EH (cell line): ENCODE data around the gene LATS2.
"Not testable (repeated sequence)": the region's sequence is repeated elsewhere in the genome, so short reads cannot be mapped to it uniquely, and the experiment has no call there.

Experiments used
- DNase-seq: peaks from one replicate; pipeline ENCODE4 v3.0.0-alpha.2; 2015; ENCODE audit warnings: low read depth

Gene LATS2

GRCh38 chr13:20991741-20992520 is 69.5 kb downstream of the LATS2 start:
- no peak for DNase-seq

GRCh38 chr13:20990910-20991525 is 70.4 kb downstream of the LATS2 start:
- DNase-seq: no peak

GRCh38 chr13:20989656-20990321 is 71.6 kb downstream of the LATS2 start:
- no peak for DNase-seq

GRCh38 chr13:20988909-20989655 is 72.3 kb downstream of the LATS2 start:
- no peak for DNase-seq

- no peak for DNase-seq
Measured at GRCh38 chr13:20988033-20988908, 73.1 kb downstream of the LATS2 start.

- DNase-seq: no peak
Measured at GRCh38 chr13:20987599-20987998, 73.8 kb downstream of the LATS2 start.

- DNase-seq: no peak
Measured at GRCh38 chr13:20984879-20985278, 76.5 kb downstream of the LATS2 start.

- no peak for DNase-seq
Measured at GRCh38 chr13:20983386-20983785, 78.0 kb downstream of the LATS2 start.

- no peak for DNase-seq
Measured at GRCh38 chr13:20981370-20982095, 79.9 kb downstream of the LATS2 start.

GRCh38 chr13:20980899-20981298 is 80.5 kb downstream of the LATS2 start:
- no peak for DNase-seq

GRCh38 chr13:20980430-20980829 is 81.0 kb downstream of the LATS2 start:
- no peak for DNase-seq

- DNase-seq: no peak
Measured at GRCh38 chr13:20977394-20977793, 84.0 kb downstream of the LATS2 start.

- DNase-seq: peak; percentile 37
Measured at GRCh38 chr13:20974981-20975585, 86.3 kb downstream of the LATS2 start.

GRCh38 chr13:20973886-20974425 is 87.4 kb downstream of the LATS2 start:
- no peak for DNase-seq

GRCh38 chr13:20972731-20973130 is 88.7 kb downstream of the LATS2 start:
- DNase-seq: no peak

- DNase-seq: peak; percentile 61
Measured at GRCh38 chr13:20969182-20969581, 92.2 kb downstream of the LATS2 start.

- no peak for DNase-seq
Measured at GRCh38 chr13:20968745-20969144, 92.6 kb downstream of the LATS2 start.

- no peak for DNase-seq
Measured at GRCh38 chr13:20967340-20967739, 94.0 kb downstream of the LATS2 start.

GRCh38 chr13:20964904-20965303 is 96.5 kb downstream of the LATS2 start:
- DNase-seq: peak; percentile 45

GRCh38 chr13:20961663-20962062 is 99.7 kb downstream of the LATS2 start:
- not testable (repeated sequence) for DNase-seq
